H9 (cell line): ENCODE results near the gene SPATA20. TPM values are rescaled to one million over a fixed set of nuclear protein-coding genes. Genes with fewer than 3 reads are reported as not detected.
A peak's percentile ranks its signal among the peaks of the same experiment; 100 is the strongest.

Source experiments
- DNase-seq: peaks from one replicate; pipeline ENCODE4 v3.0.0-alpha.2; 2017
- H2AFZ ChIP-seq: one replicate; pipeline ENCODE4 v1.6.1; 2013; ENCODE audit warnings: mild to moderate bottlenecking, low read length, control low read depth, moderate library complexity
- H2AK5ac ChIP-seq: 2 replicates; pipeline ENCODE4 v1.6.1; 2013; ENCODE audit warnings: low read length, control low read depth, mixed read lengths; ENCODE audit not compliant: insufficient read length
- H2BK120ac ChIP-seq: one replicate; pipeline ENCODE4 v1.6.1; 2013; ENCODE audit warnings: low read depth, mild to moderate bottlenecking, low read length, control low read depth, inconsistent platforms; ENCODE audit not compliant: poor library complexity, severe bottlenecking
- H2BK12ac ChIP-seq: 2 replicates; pipeline ENCODE4 v1.6.1; 2013; ENCODE audit warnings: low read length, control low read depth, mixed read lengths, low read depth; ENCODE audit not compliant: insufficient read length
- H2BK15ac ChIP-seq: 2 replicates; pipeline ENCODE4 v1.6.1; 2013; ENCODE audit warnings: low read depth, low read length, control low read depth
- H2BK20ac ChIP-seq: one replicate; pipeline ENCODE4 v1.6.1; 2013; ENCODE audit warnings: low read depth, mild to moderate bottlenecking, low read length, control low read depth, inconsistent platforms; ENCODE audit not compliant: poor library complexity, severe bottlenecking
- H2BK5ac ChIP-seq: 2 replicates; pipeline ENCODE4 v1.6.1; 2013; ENCODE audit warnings: low read length, control low read depth, mixed read lengths; ENCODE audit not compliant: insufficient read length
- H3K14ac ChIP-seq: 2 replicates; pipeline ENCODE4 v1.6.1; 2013; ENCODE audit warnings: low read length, control low read depth; ENCODE audit not compliant: insufficient read depth
- H3K18ac ChIP-seq: 2 replicates; pipeline ENCODE4 v1.6.1; 2013; ENCODE audit warnings: low read depth, mild to moderate bottlenecking, mixed read lengths, low read length, control low read depth; ENCODE audit not compliant: insufficient read length
- H3K23ac ChIP-seq: 2 replicates; pipeline ENCODE4 v1.6.1; 2013; ENCODE audit warnings: low read length, control low read depth, mixed read lengths, low read depth; ENCODE audit not compliant: insufficient read length
- H3K23me2 ChIP-seq: 2 replicates; pipeline ENCODE4 v1.6.1; 2013; ENCODE audit warnings: low read depth, mild to moderate bottlenecking, mixed read lengths, low read length, control low read depth; ENCODE audit not compliant: insufficient read length, poor library complexity, severe bottlenecking
- H3K27ac ChIP-seq: 2 replicates; pipeline ENCODE4 v1.5.1; 2013; ENCODE audit warnings: low read length, control low read depth, mixed read lengths, low read depth; ENCODE audit not compliant: insufficient read length
- H3K27me3 ChIP-seq: 2 replicates; pipeline ENCODE4 v1.6.1; 2013; ENCODE audit warnings: low read length, control low read depth, inconsistent platforms; ENCODE audit not compliant: insufficient read depth
- H3K4ac ChIP-seq: 2 replicates; pipeline ENCODE4 v1.6.1; 2013; ENCODE audit warnings: low read depth, mild to moderate bottlenecking, control low read depth, inconsistent platforms, low read length, moderate library complexity
- H3K4me1 ChIP-seq: 2 replicates; pipeline ENCODE4 v1.6.1; 2013; ENCODE audit warnings: low read length, control low read depth, inconsistent platforms; ENCODE audit not compliant: insufficient read depth
- H3K4me2 ChIP-seq: 2 replicates; pipeline ENCODE4 v1.6.1; 2013; ENCODE audit warnings: low read length, control low read depth, mixed read lengths; ENCODE audit not compliant: insufficient read length, insufficient read depth
- H3K56ac ChIP-seq: 2 replicates; pipeline ENCODE4 v1.6.1; 2013; ENCODE audit warnings: low read depth, mild to moderate bottlenecking, mixed read lengths, low read length, control low read depth; ENCODE audit not compliant: insufficient read length
- H3K79me1 ChIP-seq: 2 replicates; pipeline ENCODE4 v1.6.1; 2013; ENCODE audit warnings: low read depth, mild to moderate bottlenecking, moderate library complexity, low read length, control low read depth, inconsistent platforms; ENCODE audit not compliant: insufficient read depth, poor library complexity, severe bottlenecking
- H3K79me2 ChIP-seq: 2 replicates; pipeline ENCODE4 v1.6.1; 2013; ENCODE audit warnings: low read length, control low read depth, inconsistent platforms; ENCODE audit not compliant: insufficient read depth
- H3K9ac ChIP-seq: 2 replicates; pipeline ENCODE4 v1.6.1; 2013; ENCODE audit warnings: low read length, control low read depth, mixed read lengths; ENCODE audit not compliant: insufficient read length; ENCODE audit errors: extremely low read depth
- H3K9me3 ChIP-seq: one replicate; pipeline ENCODE4 v1.6.1; 2013; ENCODE audit warnings: low read depth, low read length, inconsistent platforms; ENCODE audit not compliant: control insufficient read depth
- H3T11ph ChIP-seq: one replicate; pipeline ENCODE4 v1.6.1; 2013; ENCODE audit warnings: mild to moderate bottlenecking, low read length, control low read depth, inconsistent platforms
- H4K20me1 ChIP-seq: one replicate; pipeline ENCODE4 v1.6.1; 2013; ENCODE audit not compliant: control insufficient read depth, insufficient read length, insufficient read depth
- H4K5ac ChIP-seq: 2 replicates; pipeline ENCODE4 v1.6.1; 2013; ENCODE audit warnings: low read depth, mild to moderate bottlenecking, mixed read lengths, low read length, control low read depth; ENCODE audit not compliant: insufficient read length
- H4K8ac ChIP-seq: replicated peaks from 2 replicates; pipeline ENCODE4 v1.6.1; 2013; ENCODE audit warnings: low read length, control low read depth, mixed read lengths, low read depth; ENCODE audit not compliant: insufficient read length
- H4K91ac ChIP-seq: 2 replicates; pipeline ENCODE4 v1.6.1; 2013; ENCODE audit warnings: low read depth, mild to moderate bottlenecking, moderate library complexity, mixed read lengths, low read length, control low read depth; ENCODE audit not compliant: insufficient read length
- H3K27ac Mint-ChIP-seq, 3 experiments: 2 replicates in 2 of 3; 3 replicates in 1 of 3; pipeline ENCODE4 v1.8.0; 2020 to 2021; ENCODE audit warnings: mixed read lengths in 3 of 3, mild to moderate bottlenecking in 1 of 3, moderate library complexity in 1 of 3
- H3K27me3 Mint-ChIP-seq: 2 replicates; pipeline ENCODE4 v1.8.0; 2021; ENCODE audit warnings: low read depth, mild to moderate bottlenecking, moderate library complexity, mixed read lengths
- H3K36me3 Mint-ChIP-seq, 3 experiments: 2 replicates in 2 of 3; 3 replicates in 1 of 3; pipeline ENCODE4 v1.8.0; 2020 to 2021; ENCODE audit warnings: low read depth in 3 of 3, mixed read lengths in 3 of 3; ENCODE audit not compliant: insufficient read depth in 1 of 3
- H3K4me1 Mint-ChIP-seq, 2 experiments: 2 replicates each; pipeline ENCODE4 v1.8.0; 2020; ENCODE audit warnings: mixed read lengths in 2 of 2
- H3K4me3 Mint-ChIP-seq, 2 experiments: 2 replicates in 1 of 2; 3 replicates in 1 of 2; pipeline ENCODE4 v1.8.0; 2020 to 2021; ENCODE audit warnings: mild to moderate bottlenecking in 2 of 2, mixed read lengths in 2 of 2, moderate library complexity in 1 of 2
- H3K9me3 Mint-ChIP-seq, 2 experiments: 2 replicates in 1 of 2; 3 replicates in 1 of 2; pipeline ENCODE4 v1.8.0; 2020; ENCODE audit warnings: mild to moderate bottlenecking in 2 of 2, mixed read lengths in 2 of 2, moderate library complexity in 1 of 2
- CTCF ChIP-seq: fragments of 200-600 bp; sonication (generic); conservative IDR thresholded peaks from 3 replicates; pipeline ENCODE4 v1.8.0; 2021; ENCODE audit warnings: antibody characterized with exemption, mild to moderate bottlenecking
- WGBS: extraction: QIAGEN DNeasy Blood & Tissue Kit; methylation state at CpG from one replicate; pipeline ENCODE4 v1.1.7; 2013; ENCODE audit warnings: missing lambda C conversion rate, low lambda C conversion rate, mixed read lengths; ENCODE audit not compliant: insufficient read length; ENCODE audit errors: extremely low coverage; 5-methylcytosine and 5-hydroxymethylcytosine counted together
- total RNA-seq: library from RNA; stranded (reverse); gene quantifications from 2 replicates; pipeline ENCODE4 v1.2.1, GENCODE V29; 2021

SPATA20 gene
- total RNA-seq, 1 experiment from 2014 or later = 23.9 TPM

DNA sequence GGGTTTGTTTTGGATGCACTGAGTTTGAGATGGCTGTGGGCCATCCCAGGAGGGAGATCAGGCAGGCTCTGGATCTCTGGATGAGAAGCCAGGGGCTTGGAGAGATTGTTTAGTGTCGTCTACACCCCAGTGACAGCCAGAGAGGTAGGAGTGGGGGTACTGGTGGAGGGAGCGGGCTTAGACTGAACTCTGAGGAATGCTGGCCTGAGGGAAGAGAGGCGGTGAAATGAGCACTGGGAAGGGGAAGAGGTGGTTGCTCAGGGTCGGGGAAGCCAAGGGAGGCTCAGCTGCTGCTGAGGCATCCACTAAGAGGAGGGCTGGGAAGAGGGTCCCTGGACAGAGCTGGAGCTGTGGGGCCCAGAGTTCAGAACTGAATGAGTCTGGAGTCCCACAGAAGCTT, 37.1 kb downstream of the SPATA20 start:
- H3K27me3 Mint-ChIP-seq = peaks cover 18% of the 10 kb centered on the region
- H3K9me3 Mint-ChIP-seq = no peaks in the 10 kb centered on the region
- peaks cover 0 to 4% (median 0%) of the 10 kb centered on the region in 3 experiments; a peak in 4 of 7 replicates for H3K36me3 Mint-ChIP-seq
- H3K79me1 ChIP-seq = no peaks in the 10 kb centered on the region
- peak overlapping the region in 1 of 3 experiments; percentile 18; a peak in 4 of 7 replicates for H3K27ac Mint-ChIP-seq
- no CpG with 5 or more reads among the region's 4 CpGs for WGBS
- H3K23ac ChIP-seq = no peak overlapping the region
- no peak overlapping the region for H4K5ac ChIP-seq
- no peak overlapping the region for H2BK15ac ChIP-seq
- H3K79me2 ChIP-seq = no peaks in the 10 kb centered on the region
- no peak overlapping the region for H3T11ph ChIP-seq
- H2AFZ ChIP-seq = no peak overlapping the region
- H3K4me1 ChIP-seq = no peaks in the 10 kb centered on the region; the same call in 1 of the 2 replicates
- no peaks in the 10 kb centered on the region for H3K27me3 ChIP-seq
- no peak overlapping the region for H2BK5ac ChIP-seq
- peaks cover 37 to 58% of the 10 kb centered on the region in 2 experiments for H3K4me1 Mint-ChIP-seq
- no peak overlapping the region for H3K4ac ChIP-seq
- H4K91ac ChIP-seq = no peak overlapping the region
- H2BK120ac ChIP-seq = no peak overlapping the region
- H4K8ac ChIP-seq = no peak overlapping the region
- no peak overlapping the region for H3K18ac ChIP-seq
- no peak overlapping the region for H3K14ac ChIP-seq
- TF ChIP-seq CTCF = no peak
- no peaks in the 10 kb centered on the region for H3K23me2 ChIP-seq
- H3K4me3 Mint-ChIP-seq = no peak overlapping the region
- H3K4me2 ChIP-seq = no peak overlapping the region
- H2BK20ac ChIP-seq = no peak overlapping the region
- H2AK5ac ChIP-seq = no peak overlapping the region
- peaks cover 2% of the 10 kb centered on the region for H4K20me1 ChIP-seq
- no peak overlapping the region for H3K27ac ChIP-seq
- H3K9me3 ChIP-seq = no peaks in the 10 kb centered on the region
- no peak overlapping the region for H2BK12ac ChIP-seq
- DNase-seq = no peak
- no peak overlapping the region for H3K9ac ChIP-seq
- H3K56ac ChIP-seq = no peak overlapping the region
